OCI-LY1 (cell line): Measurements from ENCODE around the gene PEAK1.

Source experiments
- EZH2 ChIP-seq: fragments of 200-600 bp; sonication (generic), shearing (Covaris generic); IDR thresholded peaks from 2 replicates; pipeline ENCODE4 v1.8.0; 2017; ENCODE audit warnings: borderline replicate concordance, mixed run types, mild to moderate bottlenecking, antibody characterized with exemption, low read length, moderate library complexity, mixed read lengths
- TF ChIP-seq, protein P1 (sequence below): fragments of 200-600 bp; sonication (generic), shearing (Covaris generic); IDR thresholded peaks from 2 replicates; pipeline ENCODE4 v1.5.1; 2017; ENCODE audit warnings: mild to moderate bottlenecking, antibody characterized with exemption, low read length, moderate library complexity, mixed read lengths

DNA sequence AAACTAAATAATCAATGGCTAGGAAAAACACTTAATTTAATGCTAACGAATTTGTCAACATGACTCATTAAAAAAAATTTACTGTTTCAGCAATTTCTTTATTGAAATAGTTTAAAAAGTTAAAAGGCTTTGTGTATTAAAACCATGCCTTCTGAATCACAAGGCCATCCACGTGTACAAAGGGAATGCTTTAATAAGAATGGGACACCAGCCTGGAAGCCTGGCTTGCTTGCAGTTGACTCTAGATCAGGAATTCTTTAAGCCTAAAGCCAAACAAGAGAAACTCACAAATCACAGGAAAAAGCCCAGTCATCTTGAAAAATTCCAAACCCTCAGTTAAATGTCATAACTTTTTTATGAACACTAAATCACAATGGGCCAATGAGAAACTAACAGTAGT, 137.6 kb downstream of the PEAK1 start:
- TF ChIP-seq, protein P1, sequence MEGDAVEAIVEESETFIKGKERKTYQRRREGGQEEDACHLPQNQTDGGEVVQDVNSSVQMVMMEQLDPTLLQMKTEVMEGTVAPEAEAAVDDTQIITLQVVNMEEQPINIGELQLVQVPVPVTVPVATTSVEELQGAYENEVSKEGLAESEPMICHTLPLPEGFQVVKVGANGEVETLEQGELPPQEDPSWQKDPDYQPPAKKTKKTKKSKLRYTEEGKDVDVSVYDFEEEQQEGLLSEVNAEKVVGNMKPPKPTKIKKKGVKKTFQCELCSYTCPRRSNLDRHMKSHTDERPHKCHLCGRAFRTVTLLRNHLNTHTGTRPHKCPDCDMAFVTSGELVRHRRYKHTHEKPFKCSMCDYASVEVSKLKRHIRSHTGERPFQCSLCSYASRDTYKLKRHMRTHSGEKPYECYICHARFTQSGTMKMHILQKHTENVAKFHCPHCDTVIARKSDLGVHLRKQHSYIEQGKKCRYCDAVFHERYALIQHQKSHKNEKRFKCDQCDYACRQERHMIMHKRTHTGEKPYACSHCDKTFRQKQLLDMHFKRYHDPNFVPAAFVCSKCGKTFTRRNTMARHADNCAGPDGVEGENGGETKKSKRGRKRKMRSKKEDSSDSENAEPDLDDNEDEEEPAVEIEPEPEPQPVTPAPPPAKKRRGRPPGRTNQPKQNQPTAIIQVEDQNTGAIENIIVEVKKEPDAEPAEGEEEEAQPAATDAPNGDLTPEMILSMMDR, result no peak
- TF ChIP-seq EZH2, result no peak
